GM21390 (cell line): ENCODE measurements around the gene ZNF177.

Experiments
- ATAC-seq: cut with Tn5 transposase; IDR thresholded peaks from one replicate; pipeline ENCODE4 v1.9.1; 2021; ENCODE audit not compliant: unreplicated experiment

The ZNF177 gene

DNA sequence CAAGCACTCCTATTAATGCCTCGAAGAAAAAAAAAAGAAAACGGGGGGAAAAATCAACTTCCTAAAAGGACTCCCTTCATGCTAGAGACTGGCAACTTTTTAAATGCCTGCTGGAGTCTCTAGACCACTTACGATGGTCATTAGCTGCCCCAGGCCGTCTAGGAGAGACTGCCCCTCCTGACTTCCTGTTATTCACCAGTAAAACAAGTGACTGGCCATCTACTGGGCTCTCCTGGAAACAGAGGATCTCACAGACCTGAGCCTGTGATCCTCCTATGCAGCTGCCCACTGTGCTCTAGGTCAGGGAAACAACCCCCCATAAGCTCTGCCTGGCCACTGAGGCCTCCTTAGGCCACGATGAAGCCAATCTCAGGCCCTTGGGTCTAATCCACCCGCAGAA, 65.1 kb downstream of the ZNF177 start:
- no peak for ATAC-seq

- no peak for ATAC-seq
Observed at GRCh38 chr19:9430444-9430843, 67.6 kb downstream of the ZNF177 start.

DNA sequence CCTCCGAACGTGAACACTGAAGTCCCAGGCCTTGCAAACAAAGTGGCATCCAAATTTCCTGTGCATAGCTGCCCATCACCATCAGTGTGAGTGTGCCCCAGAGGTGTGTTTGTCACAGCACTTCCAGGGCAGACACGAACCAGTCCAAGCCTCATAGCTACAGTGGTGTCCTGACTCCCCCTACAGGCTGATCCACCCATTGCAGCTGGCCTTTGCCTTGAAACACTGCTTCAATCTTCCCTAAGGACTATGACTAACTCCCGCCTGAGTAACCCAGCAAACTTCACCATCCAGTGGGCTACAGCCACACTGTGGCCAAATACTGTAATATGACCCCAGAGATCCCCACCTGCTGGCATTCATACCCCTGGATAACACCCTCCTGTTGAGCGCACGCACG, 68.7 kb downstream of the ZNF177 start:
- ATAC-seq, result no peak
